ENCODE measurements around the gene RAP1B. TPM values are rescaled to one million over a fixed set of nuclear protein-coding genes. Genes with fewer than 3 reads are reported as not detected.

RAP1B gene
- total RNA-seq, 4 donors from 2014 or later, result 133 to 232 (median 193) TPM

DNA sequence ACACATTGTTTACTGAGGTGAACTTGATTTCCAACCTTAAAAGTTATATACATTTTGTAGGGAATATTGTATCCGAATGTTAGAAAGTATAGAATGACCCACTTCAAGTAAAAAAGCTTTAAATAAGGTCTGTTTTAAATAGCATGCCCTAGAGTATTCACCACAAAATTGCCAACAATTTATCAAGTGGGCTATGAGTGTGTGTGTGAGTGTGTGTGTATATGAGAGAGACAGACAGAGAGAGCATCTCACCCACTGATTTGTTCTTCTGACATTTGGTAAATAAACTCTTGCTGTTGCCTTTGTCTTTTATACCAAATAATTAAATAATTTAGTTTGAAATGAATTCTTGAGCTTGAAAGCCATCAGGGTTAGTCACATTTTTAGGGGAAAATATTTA lies 29.8 kb upstream of the RAP1B start:
- Histone ChIP-seq H3K27me3 (no peaks in the 10 kb centered on the region), H3K27ac (no peak overlapping the region), H3K4me3 (replicated peaks in 1 of 3) (no peak overlapping the region), H3K36me3 (no peaks in the 10 kb centered on the region), H3K9me3 (no peaks in the 10 kb centered on the region), H3K4me1 (no peaks in the 10 kb centered on the region)
- TF ChIP-seq, protein P1, sequence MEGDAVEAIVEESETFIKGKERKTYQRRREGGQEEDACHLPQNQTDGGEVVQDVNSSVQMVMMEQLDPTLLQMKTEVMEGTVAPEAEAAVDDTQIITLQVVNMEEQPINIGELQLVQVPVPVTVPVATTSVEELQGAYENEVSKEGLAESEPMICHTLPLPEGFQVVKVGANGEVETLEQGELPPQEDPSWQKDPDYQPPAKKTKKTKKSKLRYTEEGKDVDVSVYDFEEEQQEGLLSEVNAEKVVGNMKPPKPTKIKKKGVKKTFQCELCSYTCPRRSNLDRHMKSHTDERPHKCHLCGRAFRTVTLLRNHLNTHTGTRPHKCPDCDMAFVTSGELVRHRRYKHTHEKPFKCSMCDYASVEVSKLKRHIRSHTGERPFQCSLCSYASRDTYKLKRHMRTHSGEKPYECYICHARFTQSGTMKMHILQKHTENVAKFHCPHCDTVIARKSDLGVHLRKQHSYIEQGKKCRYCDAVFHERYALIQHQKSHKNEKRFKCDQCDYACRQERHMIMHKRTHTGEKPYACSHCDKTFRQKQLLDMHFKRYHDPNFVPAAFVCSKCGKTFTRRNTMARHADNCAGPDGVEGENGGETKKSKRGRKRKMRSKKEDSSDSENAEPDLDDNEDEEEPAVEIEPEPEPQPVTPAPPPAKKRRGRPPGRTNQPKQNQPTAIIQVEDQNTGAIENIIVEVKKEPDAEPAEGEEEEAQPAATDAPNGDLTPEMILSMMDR (IDR thresholded peaks at IDR 0.05), result no peak
- TF ChIP-seq POLR2A (IDR thresholded peaks at IDR 0.05), result no peak
- intact Hi-C loops (cut with DNase I), result no loop called here
- 65 to 79% methylated on average over 1 of the region's 1 CpG for WGBS, 2 donors
- no peak for DNase-seq

DNA sequence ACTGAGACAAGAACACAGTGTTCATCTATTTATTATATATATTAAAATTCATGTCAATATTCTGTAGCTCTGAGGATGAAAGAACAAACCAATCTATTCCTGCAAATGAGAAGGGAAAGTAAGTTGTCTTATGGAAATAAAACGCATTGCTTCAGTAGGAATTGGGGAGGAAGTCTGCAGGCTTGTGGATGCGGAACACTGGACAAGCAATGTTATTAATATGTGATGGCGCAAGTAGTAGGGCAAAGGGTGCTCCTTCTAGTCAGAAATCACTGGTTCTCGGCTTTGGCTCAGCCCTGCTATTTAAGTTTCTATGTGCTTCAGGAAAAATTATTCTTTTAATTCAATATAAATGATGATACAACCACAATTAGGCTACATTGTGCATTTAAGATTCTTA lies 28.8 kb upstream of the RAP1B start:
- H3K27ac ChIP-seq, result no peak overlapping the region
- no peaks in the 10 kb centered on the region for H3K9me3 ChIP-seq
- H3K4me3 ChIP-seq (replicated peaks in 1 of 3), result no peak overlapping the region

GRCh38 chr12:68585966-68586365 lies 24.7 kb upstream of the RAP1B start:
- Histone ChIP-seq H3K36me3 (no peaks in the 10 kb centered on the region), H3K27ac (no peak overlapping the region), H3K4me1 (no peaks in the 10 kb centered on the region), H3K9me3 (no peaks in the 10 kb centered on the region), H3K27me3 (no peaks in the 10 kb centered on the region), H3K4me3 (replicated peaks in 1 of 3) (no peak overlapping the region)
- WGBS, 2 donors, result 95 to 99% methylated on average over 5 of the region's 5 CpGs
- no peak for DNase-seq
- intact Hi-C loops (cut with DNase I), result no loop called here
- TF ChIP-seq POLR2A (IDR thresholded peaks at IDR 0.05), result no peak
- TF ChIP-seq, protein P1 (IDR thresholded peaks at IDR 0.05), result no peak

More for the DNA sequence above, 28.8 kb upstream of the RAP1B start:
- Histone ChIP-seq H3K27me3 (no peaks in the 10 kb centered on the region), H3K4me1 (no peaks in the 10 kb centered on the region), H3K36me3 (no peaks in the 10 kb centered on the region)
- no peak for DNase-seq
- TF ChIP-seq, protein P1 (IDR thresholded peaks at IDR 0.05), result no peak
- TF ChIP-seq POLR2A (IDR thresholded peaks at IDR 0.05), result no peak
- 91 to 94% methylated on average over 4 of the region's 4 CpGs for WGBS, 2 donors
- intact Hi-C loops (cut with DNase I), result no loop called here

GRCh38 chr12:68587448-68587873 lies 23.2 kb upstream of the RAP1B start:
- H3K36me3 ChIP-seq, result no peaks in the 10 kb centered on the region
- TF ChIP-seq POLR2A (IDR thresholded peaks at IDR 0.05), result no peak
- 79 to 81% methylated on average over 3 of the region's 3 CpGs for WGBS, 2 donors
- H3K27me3 ChIP-seq, result no peaks in the 10 kb centered on the region
- no peak for DNase-seq
- no peaks in the 10 kb centered on the region for H3K4me1 ChIP-seq
- H3K27ac ChIP-seq, result no peak overlapping the region
- no peak overlapping the region for H3K4me3 ChIP-seq (replicated peaks in 1 of 3)
- no peaks in the 10 kb centered on the region for H3K9me3 ChIP-seq
- intact Hi-C loops (cut with DNase I), result no loop called here

DNA sequence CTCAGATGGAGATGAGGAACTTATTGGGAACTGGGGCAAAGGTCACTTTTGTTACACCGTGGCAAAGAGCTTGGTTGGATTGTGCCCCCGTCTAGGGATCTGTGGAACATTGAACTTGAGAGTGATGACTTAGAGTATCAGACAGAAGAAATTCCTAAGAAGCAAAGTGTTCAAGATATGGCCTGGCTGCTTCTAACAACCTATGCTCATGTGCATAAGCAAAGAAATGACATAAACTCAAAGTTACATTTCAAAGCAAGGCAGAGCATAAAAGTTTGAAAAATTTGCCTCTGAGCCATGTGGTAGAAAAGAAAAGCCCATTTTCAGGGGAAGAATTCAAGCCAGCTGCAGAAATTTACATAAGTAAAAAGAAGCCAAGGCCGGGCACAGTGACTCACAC lies 21.5 kb upstream of the RAP1B start:
- DNase-seq, result no peak
- TF ChIP-seq POLR2A (IDR thresholded peaks at IDR 0.05), result no peak
- TF ChIP-seq, protein P1 (IDR thresholded peaks at IDR 0.05), result no peak
- no peaks in the 10 kb centered on the region for H3K27me3 ChIP-seq
- no peak overlapping the region for H3K27ac ChIP-seq
- H3K4me3 ChIP-seq (replicated peaks in 1 of 3), result no peak overlapping the region
- H3K9me3 ChIP-seq, result no peaks in the 10 kb centered on the region
- 91 to 94% methylated on average over 3 of the region's 3 CpGs for WGBS, 2 donors
- intact Hi-C loops (cut with DNase I), result no loop called here
- no peaks in the 10 kb centered on the region for H3K36me3 ChIP-seq
- no peaks in the 10 kb centered on the region for H3K4me1 ChIP-seq

All from thyroid gland (tissue), 4 donors.